Panc1 (cell line): ENCODE data around the gene PRKG1. TPM values are rescaled to one million over a fixed set of nuclear protein-coding genes. Genes with fewer than 3 reads are reported as not detected.

Experiments used
- ATAC-seq: fragments of 200-7000 bp; cut with Tn5 transposase; 2 replicates; pipeline ENCODE4 v1.9.1; 2020; ENCODE audit warnings: mild to moderate bottlenecking, moderate library complexity
- BruUV-seq: library from RNA; stranded (reverse); fragments of 400-500 nt; replicated peaks from 2 replicates; lab custom pipeline; 2021; lab: Mats Ljungman, UMichigan
- CTCF ChIA-PET: fragments of 300-600 bp; sonication (Branson Sonifier 250); formaldehyde crosslinking; loops from one replicate; lab custom pipeline; 2022; ENCODE audit warnings: antibody characterized with exemption; lab: Charles Lee
- POLR2A ChIA-PET: fragments of 300-600 bp; sonication (Branson Sonifier 250); formaldehyde crosslinking; loops from one replicate; lab custom pipeline; 2022; ENCODE audit warnings: antibody characterized with exemption; lab: Charles Lee
- DNase-seq: peaks from one replicate; pipeline ENCODE4 v3.0.0-alpha.2; 2010; ENCODE audit warnings: low read depth, low spot score
- H3K27ac ChIP-seq: 2 replicates; pipeline ENCODE4 v1.5.1; 2011; ENCODE audit warnings: mild to moderate bottlenecking, low read length, inconsistent platforms
- H3K27me3 ChIP-seq: fragments of 200-500 bp; sonication (Bioruptor generic); 2 replicates; pipeline ENCODE4 v1.6.0; 2014; ENCODE audit warnings: low read length, inconsistent platforms; ENCODE audit not compliant: control insufficient read depth, insufficient read depth
- H3K36me3 ChIP-seq: fragments of 200-500 bp; sonication (Bioruptor generic); 2 replicates; pipeline ENCODE4 v1.5.1; 2014; ENCODE audit warnings: inconsistent platforms, mild to moderate bottlenecking, low read length, moderate library complexity; ENCODE audit not compliant: control insufficient read depth, insufficient read depth
- H3K4me1 ChIP-seq: 2 replicates; pipeline ENCODE4 v1.5.1; 2011; ENCODE audit warnings: inconsistent platforms, mild to moderate bottlenecking, low read length, moderate library complexity; ENCODE audit not compliant: control insufficient read depth, insufficient read depth
- H3K4me3 ChIP-seq, 2 experiments: 2 replicates each; pipeline ENCODE4 v1.5.1; 2011 to 2012; ENCODE audit warnings: low read depth in 2 of 2, low read length in 2 of 2, mild to moderate bottlenecking in 2 of 2, inconsistent platforms in 1 of 2, moderate library complexity in 1 of 2
- H3K9me3 ChIP-seq: fragments of 200-500 bp; sonication (Bioruptor generic); 2 replicates; pipeline ENCODE4 v1.5.1; 2014; ENCODE audit warnings: low read depth, mild to moderate bottlenecking, inconsistent platforms, low read length, moderate library complexity; ENCODE audit not compliant: control insufficient read depth, insufficient read depth
- CTCF ChIP-seq: fragments of 450-650 bp; IDR thresholded peaks from 2 replicates; pipeline ENCODE4 v1.5.1; 2017; ENCODE audit warnings: mild to moderate bottlenecking
- POLR2AphosphoS5 ChIP-seq: IDR thresholded peaks from 2 replicates; pipeline ENCODE4 v1.6.1; 2012; ENCODE audit warnings: mild to moderate bottlenecking, low read depth, low read length, moderate library complexity
- SIN3A ChIP-seq: IDR thresholded peaks from 2 replicates; pipeline ENCODE4 v1.6.1; 2012; ENCODE audit warnings: low read depth, mild to moderate bottlenecking, low read length, moderate library complexity, borderline replicate concordance; ENCODE audit not compliant: insufficient read depth
- TCF7L2 ChIP-seq: IDR thresholded peaks from 2 replicates; pipeline ENCODE4 v1.6.1; 2011; ENCODE audit warnings: mild to moderate bottlenecking, low read depth, low read length, inconsistent platforms
- in situ Hi-C: cut with HindIII; loops from 2 replicates; pipeline ENCODE4 v1.10.0; 2016; ENCODE audit warnings: low sequenced_read_pairs, low pct_unique_long_range_greater_than_20kb
- intact Hi-C: fragments of 100-400 bp; cut with micrococcal nuclease; formaldehyde crosslinking; loops from one replicate; pipeline ENCODE4 v1.10.0; 2022; ENCODE audit not compliant: unreplicated experiment
- total RNA-seq: library from RNA; stranded (reverse); gene quantifications from one replicate; pipeline ENCODE4 v1.2.1, GENCODE V29; 2021; ENCODE audit not compliant: unreplicated experiment
- TF ChIP-seq, protein P1 (sequence below), 2 experiments: IDR thresholded peaks; 2 replicates each; pipeline ENCODE4 v1.6.1; 2011 to 2012; ENCODE audit warnings: low read depth in 2 of 2, control low read depth in 1 of 2, low read length in 1 of 2, mild to moderate bottlenecking in 1 of 2, moderate library complexity in 1 of 2; ENCODE audit not compliant: insufficient read depth in 1 of 2

The PRKG1 gene
- total RNA-seq, 1 experiment from 2014 or later: 0.92 TPM

- in situ Hi-C loops (no loop called here), intact Hi-C loops (no loop called here)
- H3K27ac ChIP-seq: no peak overlapping the region
- POLR2A ChIA-PET: no interaction called here
- H3K4me3 ChIP-seq: no peak overlapping the region
- BruUV-seq: no TSS peak
- peaks cover 11% of the 10 kb centered on the region; the same call in 1 of the 2 replicates for H3K27me3 ChIP-seq
- H3K36me3 ChIP-seq: no peaks in the 10 kb centered on the region
- CTCF ChIA-PET: no interaction called here
- TF ChIP-seq, protein P1, sequence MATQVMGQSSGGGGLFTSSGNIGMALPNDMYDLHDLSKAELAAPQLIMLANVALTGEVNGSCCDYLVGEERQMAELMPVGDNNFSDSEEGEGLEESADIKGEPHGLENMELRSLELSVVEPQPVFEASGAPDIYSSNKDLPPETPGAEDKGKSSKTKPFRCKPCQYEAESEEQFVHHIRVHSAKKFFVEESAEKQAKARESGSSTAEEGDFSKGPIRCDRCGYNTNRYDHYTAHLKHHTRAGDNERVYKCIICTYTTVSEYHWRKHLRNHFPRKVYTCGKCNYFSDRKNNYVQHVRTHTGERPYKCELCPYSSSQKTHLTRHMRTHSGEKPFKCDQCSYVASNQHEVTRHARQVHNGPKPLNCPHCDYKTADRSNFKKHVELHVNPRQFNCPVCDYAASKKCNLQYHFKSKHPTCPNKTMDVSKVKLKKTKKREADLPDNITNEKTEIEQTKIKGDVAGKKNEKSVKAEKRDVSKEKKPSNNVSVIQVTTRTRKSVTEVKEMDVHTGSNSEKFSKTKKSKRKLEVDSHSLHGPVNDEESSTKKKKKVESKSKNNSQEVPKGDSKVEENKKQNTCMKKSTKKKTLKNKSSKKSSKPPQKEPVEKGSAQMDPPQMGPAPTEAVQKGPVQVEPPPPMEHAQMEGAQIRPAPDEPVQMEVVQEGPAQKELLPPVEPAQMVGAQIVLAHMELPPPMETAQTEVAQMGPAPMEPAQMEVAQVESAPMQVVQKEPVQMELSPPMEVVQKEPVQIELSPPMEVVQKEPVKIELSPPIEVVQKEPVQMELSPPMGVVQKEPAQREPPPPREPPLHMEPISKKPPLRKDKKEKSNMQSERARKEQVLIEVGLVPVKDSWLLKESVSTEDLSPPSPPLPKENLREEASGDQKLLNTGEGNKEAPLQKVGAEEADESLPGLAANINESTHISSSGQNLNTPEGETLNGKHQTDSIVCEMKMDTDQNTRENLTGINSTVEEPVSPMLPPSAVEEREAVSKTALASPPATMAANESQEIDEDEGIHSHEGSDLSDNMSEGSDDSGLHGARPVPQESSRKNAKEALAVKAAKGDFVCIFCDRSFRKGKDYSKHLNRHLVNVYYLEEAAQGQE (IDR thresholded peaks at IDR 0.05; ENCODE audit: insufficient read depth in 1 of 2, low read depth in 2 of 2, low read length in 1 of 2): no peak
- no peak for TF ChIP-seq SIN3A
- TF ChIP-seq POLR2AphosphoS5: no peak
- TF ChIP-seq TCF7L2: no peak
- TF ChIP-seq CTCF: no peak
- no peak for DNase-seq
- no peaks in the 10 kb centered on the region for H3K4me1 ChIP-seq
- no peaks in the 10 kb centered on the region for H3K9me3 ChIP-seq
- no peak for ATAC-seq
These were observed 569.4 kb downstream of the PRKG1 start for GRCh38 chr10:51643734-51644133.

DNA sequence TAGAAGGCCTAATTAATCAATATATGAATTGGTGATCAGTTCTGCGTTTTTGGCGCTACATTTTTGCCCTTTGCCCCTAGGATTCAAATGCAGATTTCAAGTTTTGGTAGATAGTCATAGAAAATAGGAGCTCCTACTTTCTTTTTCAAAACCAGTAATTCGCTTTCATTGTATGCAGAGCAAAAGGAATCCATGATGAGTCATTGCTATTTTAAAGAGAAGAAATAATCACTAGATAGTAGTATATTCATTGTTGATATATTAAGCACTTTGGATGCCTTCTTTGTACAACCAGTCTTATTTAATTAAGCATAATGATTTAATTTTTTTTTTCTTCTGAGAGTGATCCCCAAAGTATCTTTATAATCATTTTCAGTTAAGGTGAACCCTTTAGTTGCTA is 574.8 kb downstream of the PRKG1 start:
- Histone ChIP-seq H3K27ac (no peak overlapping the region), H3K9me3 (no peaks in the 10 kb centered on the region), H3K4me3 (no peak overlapping the region), H3K36me3 (no peaks in the 10 kb centered on the region), H3K27me3 (peaks cover 5% of the 10 kb centered on the region; the same call in 1 of the 2 replicates), H3K4me1 (no peaks in the 10 kb centered on the region)
- intact Hi-C loops (no loop called here), in situ Hi-C loops (no loop called here)
- BruUV-seq: no TSS peak
- DNase-seq: no peak
- no peak for ATAC-seq
- POLR2A ChIA-PET: no interaction called here
- CTCF ChIA-PET: no interaction called here
- no peak for TF ChIP-seq TCF7L2
- TF ChIP-seq, protein P1 (IDR thresholded peaks at IDR 0.05; ENCODE audit: insufficient read depth in 1 of 2, low read depth in 2 of 2, low read length in 1 of 2): no peak
- no peak for TF ChIP-seq SIN3A
- TF ChIP-seq POLR2AphosphoS5: no peak
- no peak for TF ChIP-seq CTCF
